ENCODE results near the gene SMIM23.

GRCh38 chr5:171839112-171839511, 53.5 kb downstream of the SMIM23 start:
- no peak for TF ChIP-seq YEATS4 (CRISPR knock-in tag; IDR thresholded peaks at IDR 0.05; ENCODE audit: borderline replicate concordance)
- no peak for TF ChIP-seq ATF6 (CRISPR knock-in tag; conservative IDR thresholded peaks at IDR 0.05)
- TF ChIP-seq BCL3 (CRISPR knock-in tag; IDR thresholded peaks at IDR 0.05), result no peak
- TF ChIP-seq ZBTB33 (CRISPR knock-in tag; IDR thresholded peaks at IDR 0.05), result no peak
- no peak for TF ChIP-seq ZFP36L1 (CRISPR knock-in tag; IDR thresholded peaks at IDR 0.05)
- TF ChIP-seq NR2C2 (CRISPR knock-in tag; IDR thresholded peaks at IDR 0.05; ENCODE audit: borderline replicate concordance), result no peak
- TF ChIP-seq POLR2A (IDR thresholded peaks at IDR 0.05; ENCODE audit: insufficient read depth in 1 of 2, low read depth in 2 of 2, low read length in 2 of 2), result no peak
- TF ChIP-seq CTCF (CRISPR knock-in tag; IDR thresholded peaks at IDR 0.05), result no peak
- no peak for TF ChIP-seq CEBPZ (IDR thresholded peaks at IDR 0.05; ENCODE audit: low read length)
- TF ChIP-seq SRSF9 (IDR thresholded peaks at IDR 0.05; ENCODE audit: borderline replicate concordance, insufficient read depth, low read depth, low read length, poor library complexity, severe bottlenecking), result no peak
